HUES48 (cell line): ENCODE results near the gene DNAH9.

Experiments
- H3K27ac ChIP-seq: one replicate; pipeline ENCODE4 v1.7.0; 2013; ENCODE audit warnings: low read depth, low read length, inconsistent platforms
- H3K27me3 ChIP-seq: 2 replicates; pipeline ENCODE4 v1.6.1; 2013; ENCODE audit warnings: mild to moderate bottlenecking, low read length; ENCODE audit not compliant: control insufficient read depth, insufficient read depth
- H3K36me3 ChIP-seq: 2 replicates; pipeline ENCODE4 v1.6.1; 2013; ENCODE audit warnings: low read length; ENCODE audit not compliant: control insufficient read depth, insufficient read depth
- H3K4me1 ChIP-seq: 2 replicates; pipeline ENCODE4 v1.6.1; 2013; ENCODE audit warnings: mild to moderate bottlenecking, low read length; ENCODE audit not compliant: control insufficient read depth, insufficient read depth
- H3K4me3 ChIP-seq: 2 replicates; pipeline ENCODE4 v1.5.1; 2013; ENCODE audit warnings: mild to moderate bottlenecking, low read depth, low read length
- H3K9ac ChIP-seq: 2 replicates; pipeline ENCODE4 v1.6.1; 2013; ENCODE audit warnings: mild to moderate bottlenecking, low read depth, low read length, moderate library complexity
- H3K9me3 ChIP-seq: 2 replicates; pipeline ENCODE4 v1.6.1; 2013; ENCODE audit warnings: low read length; ENCODE audit not compliant: control insufficient read depth, insufficient read depth

The DNAH9 gene

GRCh38 chr17:11598274-11599221, at the start of gene DNAH9:
Gene DNAH9 (plus strand): TSS chr17:11598470. CDS start chr17:11598499, 29 bp downstream.
- Histone ChIP-seq H3K9me3 (no peaks in the 10 kb centered on the region), H3K36me3 (no peaks in the 10 kb centered on the region), H3K27ac (peak within 1 kb of the TSS; percentile 45), H3K27me3 (no peaks in the 10 kb centered on the region), H3K9ac (no peak within 1 kb of the TSS), H3K4me3 (peak within 1 kb of the TSS; percentile 85), H3K4me1 (no peaks in the 10 kb centered on the region; the same call in 1 of the 2 replicates)

DNA sequence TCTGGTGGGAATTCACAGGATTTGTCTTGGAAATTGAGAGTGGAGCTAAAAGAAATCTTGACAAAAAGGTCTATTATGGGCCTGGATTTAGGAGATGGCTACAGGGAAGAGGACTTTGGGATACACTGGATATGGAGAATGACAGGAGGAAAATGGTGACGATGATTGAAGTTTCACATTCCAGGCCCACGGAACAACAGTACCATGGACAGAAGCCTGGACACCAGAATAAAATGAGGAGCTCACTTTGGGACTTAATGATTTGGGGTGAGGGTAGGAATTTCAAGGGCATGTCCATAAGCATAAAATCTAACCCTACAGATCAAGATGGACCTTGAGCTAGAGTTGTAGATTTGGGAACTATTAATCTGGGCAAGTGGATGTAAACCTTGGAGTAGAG, 47.8 kb upstream of the DNAH9 start:
- Histone ChIP-seq H3K4me3 (no peak overlapping the region), H3K27ac (no peak overlapping the region), H3K9me3 (no peaks in the 10 kb centered on the region), H3K27me3 (no peaks in the 10 kb centered on the region), H3K4me1 (no peaks in the 10 kb centered on the region), H3K36me3 (no peaks in the 10 kb centered on the region), H3K9ac (no peak overlapping the region)

DNA sequence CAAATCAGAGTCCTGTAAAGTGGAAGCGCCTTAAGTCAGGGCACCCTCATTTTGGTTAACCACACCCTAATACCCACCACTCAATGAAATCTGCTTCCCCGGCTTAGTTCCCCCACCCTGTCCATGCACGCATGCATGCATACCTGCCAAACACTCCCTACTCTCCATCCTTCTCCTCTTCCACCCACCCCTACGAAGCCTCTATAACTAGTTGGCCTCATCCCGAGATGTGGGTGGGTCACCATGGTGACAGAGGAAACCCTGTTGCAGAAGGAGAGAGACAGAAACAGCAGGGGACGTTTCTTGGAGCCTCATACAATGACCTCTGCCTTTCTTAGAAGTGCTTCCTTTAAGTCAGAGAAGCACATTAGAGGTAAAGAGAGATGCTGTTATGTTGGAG, 46.8 kb upstream of the DNAH9 start:
- H3K27ac ChIP-seq = no peak overlapping the region
- no peaks in the 10 kb centered on the region for H3K27me3 ChIP-seq
- H3K4me1 ChIP-seq = no peaks in the 10 kb centered on the region
- no peaks in the 10 kb centered on the region for H3K36me3 ChIP-seq
- no peak overlapping the region for H3K9ac ChIP-seq
- no peak overlapping the region for H3K4me3 ChIP-seq
- no peaks in the 10 kb centered on the region for H3K9me3 ChIP-seq

GRCh38 chr17:11553135-11553534, 45.1 kb upstream of the DNAH9 start:
- no peaks in the 10 kb centered on the region for H3K27me3 ChIP-seq
- H3K27ac ChIP-seq = no peak overlapping the region
- H3K9me3 ChIP-seq = no peaks in the 10 kb centered on the region
- H3K36me3 ChIP-seq = no peaks in the 10 kb centered on the region
- H3K9ac ChIP-seq = no peak overlapping the region
- no peak overlapping the region for H3K4me3 ChIP-seq
- H3K4me1 ChIP-seq = no peaks in the 10 kb centered on the region

GRCh38 chr17:11554042-11554441, 44.2 kb upstream of the DNAH9 start:
- no peak overlapping the region for H3K9ac ChIP-seq
- no peak overlapping the region for H3K27ac ChIP-seq
- H3K4me1 ChIP-seq = no peaks in the 10 kb centered on the region; the same call in 1 of the 2 replicates
- no peak overlapping the region for H3K4me3 ChIP-seq
- H3K27me3 ChIP-seq = no peaks in the 10 kb centered on the region
- no peaks in the 10 kb centered on the region for H3K9me3 ChIP-seq
- H3K36me3 ChIP-seq = no peaks in the 10 kb centered on the region

DNA sequence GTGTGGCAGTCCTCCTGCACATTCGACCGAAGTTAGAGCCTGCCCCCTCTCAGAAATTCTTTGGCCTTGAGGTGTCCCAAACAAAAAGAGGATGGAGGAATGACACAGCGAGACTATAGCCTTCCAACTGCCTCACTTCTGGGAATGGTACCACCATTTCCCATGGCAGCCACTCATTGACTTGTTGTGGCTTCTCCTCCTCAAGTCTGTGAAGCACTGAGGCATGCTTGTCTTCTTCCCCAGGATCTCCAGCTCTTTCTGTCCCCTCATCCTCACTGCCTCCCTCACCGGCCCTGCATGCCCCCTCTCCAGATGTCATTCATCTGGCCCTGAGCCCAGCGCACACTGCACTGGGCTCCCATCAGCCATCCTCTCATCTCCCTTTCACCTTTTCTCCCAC, 43.7 kb upstream of the DNAH9 start:
- H3K4me1 ChIP-seq = no peaks in the 10 kb centered on the region; the same call in 1 of the 2 replicates
- H3K27me3 ChIP-seq = no peaks in the 10 kb centered on the region
- no peak overlapping the region for H3K27ac ChIP-seq
- no peaks in the 10 kb centered on the region for H3K9me3 ChIP-seq
- H3K36me3 ChIP-seq = no peaks in the 10 kb centered on the region
- H3K9ac ChIP-seq = no peak overlapping the region
- no peak overlapping the region for H3K4me3 ChIP-seq

DNA sequence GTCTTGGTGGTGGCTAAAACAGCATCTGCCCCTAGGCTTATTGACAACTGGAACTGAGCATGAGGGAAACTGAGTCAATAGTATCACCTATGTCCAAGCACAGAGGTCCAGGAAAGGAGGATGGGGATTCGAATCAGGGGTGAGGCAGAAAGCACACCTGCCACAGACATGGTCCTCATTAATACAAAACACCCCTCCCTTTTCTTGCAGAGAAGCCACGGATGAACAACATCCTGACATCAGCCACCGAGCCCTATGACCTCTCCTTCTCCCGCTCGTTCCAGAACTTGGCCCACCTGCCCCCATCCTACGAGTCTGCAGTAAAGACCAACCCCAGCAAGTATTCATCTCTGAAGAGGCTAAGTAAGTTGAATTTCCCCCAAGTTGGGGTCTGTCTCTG, 42.7 kb upstream of the DNAH9 start:
- Histone ChIP-seq H3K27ac (no peak overlapping the region), H3K27me3 (no peaks in the 10 kb centered on the region), H3K4me3 (no peak overlapping the region), H3K9me3 (no peaks in the 10 kb centered on the region), H3K36me3 (no peaks in the 10 kb centered on the region), H3K4me1 (no peaks in the 10 kb centered on the region; the same call in 1 of the 2 replicates), H3K9ac (no peak overlapping the region)

DNA sequence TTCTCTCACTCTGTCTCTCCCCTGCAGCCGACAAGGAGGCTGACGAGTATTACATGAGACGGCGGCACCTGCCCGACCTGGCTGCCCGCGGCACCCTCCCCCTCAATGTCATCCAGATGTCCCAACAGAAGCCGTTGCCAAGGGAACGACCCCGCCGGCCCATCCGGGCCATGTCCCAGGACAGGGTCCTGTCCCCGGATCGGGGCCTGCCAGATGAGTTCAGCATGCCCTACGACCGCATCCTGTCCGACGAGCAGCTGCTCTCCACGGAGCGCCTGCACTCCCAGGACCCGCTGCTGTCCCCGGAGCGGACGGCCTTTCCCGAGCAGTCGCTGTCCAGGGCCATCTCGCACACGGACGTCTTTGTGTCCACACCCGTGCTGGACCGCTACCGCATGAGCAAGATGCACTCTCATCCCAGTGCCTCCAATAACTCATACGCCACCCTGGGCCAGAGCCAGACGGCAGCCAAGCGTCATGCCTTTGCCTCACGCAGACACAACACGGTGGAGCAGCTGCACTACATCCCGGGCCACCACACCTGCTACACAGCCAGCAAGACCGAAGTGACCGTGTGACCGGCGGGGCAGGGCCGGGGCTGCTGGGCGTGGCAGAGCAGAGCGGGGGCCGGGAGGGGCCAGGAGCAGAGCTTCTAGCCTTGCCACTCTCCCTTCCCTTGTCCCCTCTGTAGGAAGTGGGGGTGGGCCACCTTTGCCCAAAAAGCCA, 40.4 kb upstream of the DNAH9 start:
- H3K4me3 ChIP-seq = no peak overlapping the region
- H3K9me3 ChIP-seq = no peaks in the 10 kb centered on the region
- H3K4me1 ChIP-seq = no peaks in the 10 kb centered on the region; the same call in 1 of the 2 replicates
- H3K9ac ChIP-seq = no peak overlapping the region
- H3K36me3 ChIP-seq = no peaks in the 10 kb centered on the region
- no peaks in the 10 kb centered on the region for H3K27me3 ChIP-seq
- no peak overlapping the region for H3K27ac ChIP-seq

DNA sequence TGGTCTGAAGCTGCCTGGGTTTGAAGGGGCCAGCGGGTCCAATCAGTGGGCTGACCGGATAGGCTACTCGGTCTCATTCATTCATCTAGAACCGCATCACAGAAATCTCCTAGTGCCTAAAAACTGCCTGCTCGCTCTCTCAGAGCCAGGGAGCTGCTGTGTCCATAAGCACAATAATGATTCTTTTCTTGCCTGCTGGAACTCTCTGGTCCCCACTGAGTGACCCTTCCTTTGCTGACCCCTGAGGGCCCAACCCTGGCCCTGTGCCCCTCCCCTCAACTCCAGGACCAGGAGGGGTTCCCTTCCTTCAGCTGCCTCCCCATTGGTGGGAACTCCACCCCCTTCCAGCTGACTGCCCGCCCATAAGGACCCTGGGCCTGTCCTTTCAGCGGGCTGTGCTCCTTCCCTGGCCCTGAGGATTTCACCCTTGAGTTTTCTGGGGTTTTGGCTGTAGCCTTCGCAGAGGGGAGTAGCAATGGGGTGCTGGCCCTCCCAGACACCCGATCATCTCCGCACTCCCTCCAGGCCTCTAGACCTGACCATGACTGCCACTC, 39.5 kb upstream of the DNAH9 start:
- Histone ChIP-seq H3K9me3 (no peaks in the 10 kb centered on the region), H3K27me3 (no peaks in the 10 kb centered on the region)

DNA sequence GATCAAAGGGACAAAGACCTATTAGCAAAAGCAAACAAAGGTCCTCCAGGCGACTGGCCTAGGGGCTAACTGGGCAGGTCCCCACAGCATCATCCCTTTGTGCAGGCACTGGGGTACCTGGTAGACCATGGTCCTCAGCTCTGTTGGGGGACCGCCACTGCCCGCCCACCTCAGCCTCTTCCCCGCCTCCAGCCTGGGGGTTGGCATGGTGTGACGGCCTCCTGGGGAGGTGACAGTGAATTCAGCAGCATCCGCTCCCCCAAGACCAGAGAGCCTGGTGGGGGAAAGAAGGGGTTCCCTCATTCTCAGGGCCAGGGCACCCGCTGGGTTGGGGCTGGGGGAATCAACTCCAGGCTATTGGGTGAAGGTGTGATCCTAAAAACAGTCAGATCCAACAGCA, 38.7 kb upstream of the DNAH9 start:
- Histone ChIP-seq H3K9ac (no peak overlapping the region), H3K36me3 (no peaks in the 10 kb centered on the region), H3K27ac (no peak overlapping the region), H3K27me3 (no peaks in the 10 kb centered on the region), H3K4me1 (no peaks in the 10 kb centered on the region; the same call in 1 of the 2 replicates), H3K9me3 (no peaks in the 10 kb centered on the region), H3K4me3 (no peak overlapping the region)

More for the DNA sequence above, 39.5 kb upstream of the DNAH9 start:
- H3K9ac ChIP-seq = no peak overlapping the region
- no peak overlapping the region for H3K27ac ChIP-seq
- H3K4me1 ChIP-seq = no peaks in the 10 kb centered on the region; the same call in 1 of the 2 replicates
- H3K4me3 ChIP-seq = no peak overlapping the region
- H3K36me3 ChIP-seq = no peaks in the 10 kb centered on the region
